ENCODE data around the gene CHD9NB. TPM values are rescaled to one million over a fixed set of nuclear protein-coding genes. Genes with fewer than 3 reads are reported as not detected.

CHD9NB gene
- total and polyA plus RNA-seq, 9 of the 15 experiments (the other 6 are each of a cell fraction or from before 2014, with no cell fraction given), result 0.06 to 0.10 (median 0.07) TPM; not detected in 6

- TF ChIP-seq ZKSCAN1 (IDR thresholded peaks at IDR 0.05; ENCODE audit: low read depth, low read length), result peak; percentile 100
- peak; percentile 32 for TF ChIP-seq NEUROD1 (IDR thresholded peaks at IDR 0.05; ENCODE audit: borderline replicate concordance, low read depth, low read length, partially characterized antibody)
- TF ChIP-seq TEAD1 (CRISPR knock-in tag; IDR thresholded peaks at IDR 0.05), result peak in 1 of 2 experiments; percentile 65; a peak in 2 of 4 replicates
- no peak for TF ChIP-seq ILF3 (IDR thresholded peaks at IDR 0.05; ENCODE audit: borderline replicate concordance)
- peak; percentile 51; the same call in 1 of the 2 replicates for TF ChIP-seq ADNP (tag; IDR thresholded peaks at IDR 0.05)
- TF ChIP-seq TBP (optimal IDR thresholded peaks at IDR 0.05; ENCODE audit: low read depth, low read length), result peak; percentile 82
- TF ChIP-seq SMARCA5 (IDR thresholded peaks at IDR 0.05), result no peak
- TF ChIP-seq REST (IDR thresholded peaks at IDR 0.05; ENCODE audit: borderline replicate concordance), result 0 out of 2 replicates have a peak, but pooled peaks have one; percentile 4
- TF ChIP-seq REST (CRISPR knock-in tag; IDR thresholded peaks at IDR 0.05; ENCODE audit: low read depth), result no peak
- no peak for TF ChIP-seq HMG20B (CRISPR knock-in tag; IDR thresholded peaks at IDR 0.05)
- TF ChIP-seq ESRRA (IDR thresholded peaks at IDR 0.05; ENCODE audit: borderline replicate concordance, low read depth), result peak; percentile 53
- no peak for TF ChIP-seq CREB5 (CRISPR knock-in tag; IDR thresholded peaks at IDR 0.05)
- peak; percentile 19 to 61; a peak in 2 of 4 replicates for TF ChIP-seq MLLT1 (IDR thresholded peaks at IDR 0.05)
- TF ChIP-seq SOX6 (IDR thresholded peaks at IDR 0.05), result peak; percentile 70; the same call in 1 of the 2 replicates
- TF ChIP-seq MTA1 (IDR thresholded peaks at IDR 0.05; ENCODE audit: borderline replicate concordance), result peak; percentile 57; the same call in 1 of the 2 replicates
- TF ChIP-seq TBL1XR1 (IDR thresholded peaks at IDR 0.05; ENCODE audit: low read length in 2 of 2), result peak; percentile 41 to 66; a peak in 3 of 4 replicates
- no peak for TF ChIP-seq ZNF143 (CRISPR knock-in tag; IDR thresholded peaks at IDR 0.05)
- no peak; the same call in none of the 2 replicates for TF ChIP-seq NFRKB (IDR thresholded peaks at IDR 0.05; ENCODE audit: low read depth)
These were observed 3.1 kb upstream of the CHD9NB start (continued) for GRCh38 chr16:53055541-53056391.

Data from K562 (cell line).